ENCODE results near the gene GALNT17.

DNA sequence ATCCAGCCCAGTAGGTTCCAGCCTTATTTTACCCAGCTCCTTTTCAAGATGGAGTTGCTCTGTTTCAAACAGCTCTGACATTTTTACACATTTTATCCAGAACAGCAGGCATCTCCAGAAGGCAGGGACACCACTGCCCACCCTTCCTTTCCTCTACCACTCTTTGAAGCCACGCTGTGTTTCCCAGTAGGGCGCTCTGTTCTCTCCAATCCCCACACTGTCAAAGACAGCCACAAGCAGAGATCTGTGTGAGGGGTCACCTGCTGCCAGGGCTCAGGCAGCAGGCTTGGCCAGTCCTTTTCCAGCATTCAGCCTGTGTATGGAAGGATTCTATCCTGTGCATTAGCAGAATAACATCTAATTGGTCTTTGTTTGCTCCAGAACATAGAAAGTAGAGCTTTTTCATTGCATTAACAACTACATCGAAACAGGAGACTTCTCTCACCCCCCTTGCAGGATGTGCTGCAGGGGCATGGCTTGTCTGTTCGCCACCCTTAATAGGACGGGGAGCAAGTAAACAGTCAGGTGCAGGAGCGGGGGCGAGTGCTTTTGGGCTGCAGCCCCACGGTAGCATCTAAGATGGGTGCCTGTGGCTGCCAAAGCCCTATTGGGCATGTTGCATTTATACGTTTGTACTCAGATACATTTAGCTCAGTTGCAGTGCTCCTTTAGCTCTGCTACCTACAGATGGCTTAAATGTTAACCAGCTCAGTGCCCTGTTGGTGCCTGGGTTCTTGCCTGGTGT is 326.1 kb downstream of the GALNT17 start:
- TF ChIP-seq POLR2A (IDR thresholded peaks at IDR 0.05; ENCODE audit: low read depth, low read length) (no peak), POLR2AphosphoS5 (IDR thresholded peaks at IDR 0.05; ENCODE audit: low read depth, low read length) (no peak), TAF1 (IDR thresholded peaks at IDR 0.05; ENCODE audit: low read depth, low read length) (no peak)
